Lower leg skin (tissue), 4 donors: Measurements from ENCODE around the gene HSPA4. TPM values are rescaled to one million over a fixed set of nuclear protein-coding genes. Genes with fewer than 3 reads are reported as not detected.

ENCODE experiments used
- DNase-seq, 2 donors: peaks; one replicate each; pipeline ENCODE4 v3.0.0-alpha.2; 2019; ENCODE audit warnings: low spot score in 2 of 2
- H3K4me3 ChIP-seq: fragments of 200-600 bp; sonication (generic); 2 replicates; pipeline ENCODE4 v1.5.1; 2017; ENCODE audit warnings: mild to moderate bottlenecking, low read depth; ENCODE audit not compliant: poor library complexity, severe bottlenecking
- CTCF ChIP-seq, 3 donors: fragments of 450-650 bp; IDR thresholded peaks; one replicate each; pipeline ENCODE4 v1.5.1; 2016; ENCODE audit warnings: antibody characterized with exemption in 3 of 3, mild to moderate bottlenecking in 3 of 3, moderate library complexity in 2 of 3
- POLR2A ChIP-seq, 2 donors: fragments of 450-650 bp; IDR thresholded peaks; one replicate each; pipeline ENCODE4 v1.6.1; 2016 to 2017; ENCODE audit warnings: antibody characterized with exemption in 2 of 2, mild to moderate bottlenecking in 1 of 2, moderate library complexity in 1 of 2
- WGBS, 2 donors: methylation state at CpG; one replicate each; pipeline ENCODE4 v1.1.5; 2018; 5-methylcytosine and 5-hydroxymethylcytosine counted together
- intact Hi-C: fragments of 100-400 bp; cut with DNase I; formaldehyde crosslinking; loops from one replicate; pipeline ENCODE4 v1.15.0; 2023; ENCODE audit warnings: low total_unique reads
- total RNA-seq, 4 donors: library from RNA; depleted of rRNA; stranded (reverse); fragments of >200 nt; gene quantifications; one replicate each; pipeline ENCODE4 v1.1.0, GENCODE V29; 2016

The HSPA4 gene
- total RNA-seq, 4 donors from 2014 or later, result 33.0 to 49.3 (median 42.2) TPM

GRCh38 chr5:133150909-133151544 lies 99.2 kb downstream of the HSPA4 start:
- no peak overlapping the region for H3K4me3 ChIP-seq
- 95 to 96% methylated on average over 6 of the region's 6 CpGs for WGBS, 2 donors
- peak in 1 of 2 donors; percentile 40 for DNase-seq
- intact Hi-C loops, result no loop called here
- TF ChIP-seq POLR2A (IDR thresholded peaks at IDR 0.05) (no peak), CTCF (IDR thresholded peaks at IDR 0.05) (no peak)

- WGBS, 2 donors, result 90 to 92% methylated on average over 12 of the region's 12 CpGs
- TF ChIP-seq CTCF (IDR thresholded peaks at IDR 0.05) (no peak), POLR2A (IDR thresholded peaks at IDR 0.05) (no peak)
- intact Hi-C loops, result no loop called here
- DNase-seq, result peak in 1 of 2 donors; percentile 64
- H3K4me3 ChIP-seq, result no peak overlapping the region
Measured at GRCh38 chr5:133154274-133155075, 102.7 kb downstream of the HSPA4 start.

GRCh38 chr5:133155326-133155969 lies 103.6 kb downstream of the HSPA4 start:
- TF ChIP-seq CTCF (IDR thresholded peaks at IDR 0.05) (no peak), POLR2A (IDR thresholded peaks at IDR 0.05) (no peak)
- no peak overlapping the region for H3K4me3 ChIP-seq
- DNase-seq, result no peak
- intact Hi-C loops, result no loop called here
- 64 to 77% methylated on average over 4 of the region's 4 CpGs for WGBS, 2 donors

Other genes with a start within 250 kb of the HSPA4 start
- gene SOWAHA, start 238.7 kb upstream of the HSPA4 start, total RNA-seq, result 1 to 10 TPM in 1 of 4 donors, under 1 TPM in 3; 0.08 to 1.0 (median 0.79) TPM
- gene SHROOM1, start 221.4 kb upstream of the HSPA4 start, total RNA-seq, result 1 to 10 TPM; 1.2 to 3.8 (median 2.2) TPM
- under 1 TPM; 0.17 to 0.44 (median 0.36) TPM for gene GDF9, start 185.5 kb upstream of the HSPA4 start, total RNA-seq
- gene UQCRQ, start 185.4 kb upstream of the HSPA4 start, total RNA-seq, result 100 to 1,000 TPM in 2 of 4 donors, 10 to 100 TPM in 2; 56.0 to 122 (median 88.0) TPM
- 1 to 10 TPM in 2 of 4 donors, under 1 TPM in 1, not detected in 1; 0.84 to 2.0 (median 1.8) TPM for gene LEAP2, start 178.3 kb upstream of the HSPA4 start, total RNA-seq
- gene AFF4, start 88.4 kb upstream of the HSPA4 start, total RNA-seq, result 10 to 100 TPM; 47.9 to 79.2 (median 57.9) TPM
- gene ZCCHC10, start 25.5 kb upstream of the HSPA4 start, total RNA-seq, result 10 to 100 TPM in 1 of 4 donors, 1 to 10 TPM in 3; 5.9 to 11.9 (median 6.9) TPM